Activated naive CD4-positive, alpha-beta T cell (primary cell): ENCODE results near the gene ISYNA1.

Experiments used
- DNase-seq, 4 experiments: peaks; one replicate each; lab custom pipeline; 2025; lab: John Stamatoyannopoulos, UW

Gene ISYNA1

GRCh38 chr19:18437491-18438330 lies at the start of gene ISYNA1:
ISYNA1 (minus strand) TSS chr19:18438133; CDS start chr19:18437979, 154 bp downstream.
- peak in 2 of 4 experiments; percentile 18 to 63 for DNase-seq

- DNase-seq, result no peak
These were observed 48.8 kb upstream of the ISYNA1 start for GRCh38 chr19:18486746-18487145.

DNA sequence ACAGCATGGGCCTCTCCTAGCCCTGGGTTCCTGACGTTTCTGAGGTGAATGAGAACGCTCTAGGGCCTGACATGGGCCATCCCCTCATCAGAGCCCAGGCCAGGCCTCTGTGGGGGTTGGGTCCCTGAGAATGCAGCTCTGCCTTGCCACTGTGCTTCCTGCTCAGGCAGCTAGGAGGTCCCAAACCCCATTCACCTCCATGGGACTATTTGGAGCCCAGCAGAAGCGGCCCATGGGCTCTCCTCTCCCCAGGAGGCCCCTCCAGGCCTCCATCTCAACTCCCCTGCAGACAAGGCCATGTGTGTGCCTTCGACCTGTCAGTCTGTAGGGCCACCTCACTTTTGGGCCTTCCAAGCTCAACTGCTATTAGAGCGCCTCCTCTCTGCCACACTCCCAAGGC lies 47.1 kb upstream of the ISYNA1 start:
- DNase-seq, result no peak

GRCh38 chr19:18483119-18483890 lies 45.4 kb upstream of the ISYNA1 start:
- no peak for DNase-seq

GRCh38 chr19:18481505-18482222 lies 43.7 kb upstream of the ISYNA1 start:
- DNase-seq, result no peak

GRCh38 chr19:18480006-18480691 lies 42.2 kb upstream of the ISYNA1 start:
- DNase-seq, result no peak

- no peak for DNase-seq
These were observed 40.8 kb upstream of the ISYNA1 start for GRCh38 chr19:18478545-18479311.

DNA sequence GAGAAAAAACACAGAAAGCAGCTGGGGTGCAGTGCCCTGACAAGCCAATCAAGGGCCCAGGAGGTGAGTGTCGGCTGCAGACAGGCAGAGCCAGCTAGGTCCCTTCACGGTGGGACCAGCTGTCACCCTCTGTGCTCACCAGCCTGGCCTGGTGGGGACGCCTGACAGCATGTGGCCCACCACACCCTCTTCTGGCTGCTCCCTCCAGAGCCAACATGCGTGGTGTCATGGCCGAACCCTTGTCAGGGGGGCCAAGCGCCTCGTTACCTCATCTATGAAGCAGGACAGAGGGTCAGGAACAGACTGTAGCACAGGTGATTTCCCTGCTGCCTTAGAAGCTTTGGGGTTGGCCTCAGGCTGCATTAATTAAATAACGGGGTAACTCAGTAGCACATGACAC lies 40.0 kb upstream of the ISYNA1 start:
- DNase-seq, result no peak

DNA sequence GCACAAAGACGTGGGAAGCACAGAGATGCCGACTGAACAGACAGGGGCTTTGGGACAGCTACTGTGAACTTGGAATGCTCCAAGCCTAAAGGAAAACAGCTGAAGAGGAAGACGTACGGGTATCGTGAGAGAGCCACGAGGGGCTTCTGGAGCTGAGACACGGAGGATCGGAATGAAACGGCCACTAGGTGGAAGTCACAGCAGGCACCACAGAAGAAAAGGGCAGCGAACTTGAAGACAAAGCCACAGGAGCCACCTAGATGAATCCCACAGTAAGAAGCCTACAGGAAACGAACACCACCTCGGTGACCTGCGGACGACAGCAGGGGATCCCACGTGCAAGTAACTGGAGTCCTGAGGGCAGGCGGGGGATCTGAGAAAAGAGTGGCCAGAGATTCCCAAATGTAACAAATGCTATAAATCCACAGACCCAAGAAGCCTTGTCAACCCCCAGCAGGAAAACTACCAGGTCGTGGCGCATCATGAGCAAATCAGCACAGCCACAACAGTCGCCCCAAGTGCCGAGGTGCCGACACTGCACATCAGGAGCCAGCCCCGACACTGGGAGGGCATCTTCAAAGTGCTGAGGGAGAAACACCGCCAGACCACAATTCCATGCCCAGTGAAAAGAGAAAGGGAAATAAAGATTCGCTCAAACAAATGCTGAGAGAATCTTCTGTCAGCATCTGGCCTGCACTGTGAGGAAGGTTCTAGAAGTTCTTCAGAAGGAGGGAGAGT lies 39.3 kb upstream of the ISYNA1 start:
- no peak for DNase-seq

DNA sequence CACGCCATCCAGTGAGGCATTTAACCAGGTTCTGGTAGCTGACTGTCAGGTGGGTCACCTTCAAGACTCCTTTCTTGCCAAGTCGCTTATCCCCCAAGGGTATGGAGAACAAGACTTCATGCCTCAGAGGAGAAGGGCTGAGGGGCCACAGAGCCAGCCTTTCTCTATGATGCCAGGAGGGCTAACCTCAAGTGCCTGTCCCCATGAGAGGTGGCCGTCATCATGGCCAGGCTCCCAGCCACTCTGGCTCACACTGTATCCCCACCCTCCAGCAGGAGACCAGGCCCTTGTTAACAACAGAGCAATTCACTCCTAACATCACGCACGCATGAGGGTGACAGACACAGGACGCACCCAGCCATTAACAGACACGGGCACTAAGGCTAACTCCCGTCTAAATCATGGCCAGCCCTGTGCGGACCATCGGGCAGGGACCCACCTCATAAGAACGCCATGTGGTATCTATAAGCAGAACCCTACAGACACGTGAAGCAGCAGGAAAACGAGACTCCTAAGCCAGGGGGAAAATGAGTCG lies 38.6 kb upstream of the ISYNA1 start:
- DNase-seq, result no peak

DNA sequence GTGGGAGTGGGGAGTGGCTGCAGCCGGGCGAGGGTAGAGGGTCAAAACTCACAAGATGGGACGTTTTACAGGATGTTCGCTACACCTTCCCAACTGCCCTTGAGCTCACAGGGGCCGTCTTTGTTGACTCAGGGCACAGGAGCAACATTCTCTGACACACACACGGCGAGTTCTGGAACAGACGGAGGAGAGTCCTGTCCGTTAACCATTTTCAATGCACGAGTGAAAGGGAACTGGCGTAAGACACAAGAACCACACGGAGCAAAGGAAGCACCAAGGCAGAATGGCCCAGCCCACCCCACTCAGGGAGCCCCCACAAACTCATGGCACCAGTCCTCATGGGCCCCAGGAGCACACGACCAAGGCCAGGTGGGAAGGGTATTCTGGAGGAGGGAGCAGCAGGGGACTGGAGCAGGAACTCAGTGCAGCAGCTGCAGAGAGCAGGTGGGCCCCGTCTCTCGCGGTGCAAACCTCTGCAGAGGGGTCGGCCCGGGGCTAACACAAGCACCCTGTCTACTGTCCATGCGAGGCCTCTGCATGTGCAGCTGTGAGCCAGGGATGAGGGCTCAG lies 37.9 kb upstream of the ISYNA1 start:
- DNase-seq, result no peak

DNA sequence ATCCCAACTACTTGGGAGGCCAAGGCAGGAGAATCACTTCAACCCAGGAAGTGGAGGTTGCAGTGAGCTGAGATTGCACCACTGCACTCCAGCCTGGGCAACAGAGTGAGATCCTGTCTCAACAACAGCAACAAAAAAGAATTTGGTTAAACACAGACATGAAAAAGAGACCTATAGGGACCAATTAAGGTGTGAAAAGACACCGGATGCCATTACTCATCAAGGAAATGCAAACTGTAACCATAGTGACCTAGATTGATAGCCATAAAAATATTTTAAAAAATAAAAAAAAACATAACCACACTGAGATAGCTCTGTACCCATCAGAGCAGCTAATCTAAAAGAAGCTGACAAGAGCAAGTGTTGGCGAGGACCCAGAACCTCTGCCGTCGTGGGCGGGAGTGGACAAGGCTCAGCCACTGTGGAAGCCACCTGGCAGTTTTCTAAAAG lies 37.1 kb upstream of the ISYNA1 start:
- no peak for DNase-seq

DNA sequence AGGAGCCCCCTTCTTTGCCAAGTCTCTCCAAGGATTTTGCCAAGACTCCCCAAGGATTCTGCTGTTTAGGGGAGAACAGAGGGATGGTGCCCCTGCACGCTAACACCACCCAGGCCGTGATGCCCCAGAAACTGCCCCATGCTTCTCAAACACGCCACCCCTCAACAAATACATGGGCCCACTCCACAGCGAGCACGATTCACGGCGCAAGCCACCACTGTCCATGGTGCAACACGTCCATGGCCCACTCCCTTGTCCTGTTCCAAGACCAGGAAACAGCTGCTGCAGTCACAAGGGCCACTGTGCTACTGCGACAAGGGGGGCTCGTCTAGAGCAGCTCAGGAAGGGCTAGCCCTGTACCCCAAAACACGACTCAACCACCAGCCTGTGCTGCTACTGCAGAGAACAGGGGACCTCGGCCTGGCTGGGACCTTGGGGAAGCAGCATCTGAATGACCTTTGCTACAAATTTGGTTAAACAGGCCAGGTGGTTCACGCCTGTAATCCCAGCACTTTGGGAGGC lies 36.5 kb upstream of the ISYNA1 start:
- DNase-seq, result no peak

GRCh38 chr19:18473706-18474087 lies 35.8 kb upstream of the ISYNA1 start:
- DNase-seq, result no peak

DNA sequence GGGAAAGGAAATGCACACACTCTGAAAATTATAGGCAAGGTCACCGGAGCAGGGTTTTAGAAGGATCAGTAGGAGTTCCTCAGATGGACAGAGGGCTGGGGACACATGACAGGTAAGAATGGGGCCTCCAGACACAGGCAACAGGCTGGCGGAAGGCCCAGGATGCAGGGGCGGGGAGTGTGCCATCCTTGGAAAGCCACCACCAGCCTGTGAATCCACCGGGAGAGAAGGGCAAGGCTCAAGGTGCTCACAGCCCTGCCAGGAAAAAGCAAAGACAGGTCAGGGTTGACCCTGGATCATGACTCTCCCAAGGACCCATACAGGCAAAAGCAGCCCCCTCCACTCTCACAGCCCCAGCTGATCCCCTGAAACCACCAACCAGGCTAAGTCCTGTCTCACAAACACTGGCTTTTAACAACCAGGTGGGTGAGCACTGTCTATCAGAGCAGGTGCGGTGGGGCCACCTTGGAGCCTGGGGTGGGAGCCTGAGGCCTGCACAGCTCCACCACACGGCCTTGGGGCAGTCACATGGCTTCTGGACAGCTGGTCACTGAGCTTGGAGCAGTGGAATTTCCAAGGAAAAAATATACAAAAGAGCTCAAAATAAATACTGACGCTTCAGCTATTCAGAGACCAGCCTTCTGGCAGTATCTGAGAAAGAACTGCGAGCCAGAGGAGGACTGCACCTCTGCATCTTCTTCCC lies 35.2 kb upstream of the ISYNA1 start:
- DNase-seq, result no peak

DNA sequence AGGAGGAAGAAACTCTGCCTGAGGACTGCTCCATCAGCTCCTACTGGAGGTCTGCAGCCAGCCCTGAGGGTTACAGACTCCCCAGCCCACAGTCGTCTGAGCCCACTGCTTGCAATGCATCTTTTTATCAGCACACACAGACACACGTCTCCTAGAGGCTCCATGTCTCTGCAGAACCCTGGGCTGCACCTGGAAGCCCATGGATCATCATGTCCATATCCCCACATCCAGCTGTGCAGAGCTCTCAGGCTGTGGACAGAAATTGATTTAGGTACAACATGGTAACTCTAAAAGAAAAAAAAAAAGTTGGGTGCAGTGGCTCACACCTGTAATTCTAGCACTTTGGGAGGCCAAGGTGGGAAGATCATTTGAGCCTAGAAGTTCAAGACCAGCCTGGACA lies 32.9 kb upstream of the ISYNA1 start:
- DNase-seq, result no peak

DNA sequence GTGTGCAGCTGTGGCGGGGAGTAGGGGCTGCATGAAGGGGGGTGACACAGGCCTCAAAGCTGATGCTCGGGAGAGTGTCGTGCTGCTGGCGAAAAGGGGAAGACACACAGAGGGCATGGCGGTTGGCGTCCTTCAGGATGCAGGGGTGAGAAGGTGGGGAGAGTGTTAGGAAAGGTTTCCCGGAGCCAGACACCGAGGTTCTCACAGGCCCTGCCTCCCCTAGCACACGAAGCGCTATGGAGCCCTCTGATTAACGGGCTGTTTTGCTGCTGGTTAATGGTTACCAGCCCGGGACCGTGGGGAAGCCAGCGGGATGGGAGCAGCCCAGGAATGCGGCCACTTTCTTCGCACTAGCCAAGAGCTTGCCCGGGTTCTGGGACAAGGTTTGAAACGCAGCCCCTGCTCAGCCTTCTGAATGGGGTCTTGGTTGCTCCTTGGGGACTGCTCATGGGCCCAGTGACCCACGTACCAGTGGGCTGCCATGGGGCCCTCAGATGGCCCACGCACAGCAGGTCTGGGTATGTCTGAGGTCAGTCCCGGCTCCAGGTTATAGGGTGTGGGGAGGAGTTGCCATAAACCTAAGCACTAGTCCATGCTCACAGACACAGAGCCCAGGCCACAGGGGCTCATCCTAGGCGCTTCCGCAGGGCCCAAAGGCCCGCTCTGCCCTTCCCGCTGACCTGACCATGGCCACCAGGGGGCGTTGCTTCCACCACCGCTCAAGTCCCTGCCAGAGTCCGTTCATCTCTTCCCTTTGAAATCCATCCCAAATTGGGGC lies 31.3 kb upstream of the ISYNA1 start:
- peak in 3 of 4 experiments; percentile 27 to 55 (median 51) for DNase-seq

GRCh38 chr19:18468517-18468916 lies 30.6 kb upstream of the ISYNA1 start:
- DNase-seq, result no peak
